IPS-18c (cell line): ENCODE data around the gene FLT4.

ENCODE experiments used
- H3K4me3 ChIP-seq: 2 replicates; pipeline ENCODE4 v1.7.0; 2013; ENCODE audit warnings: low read depth, mild to moderate bottlenecking, low read length, moderate library complexity; ENCODE audit not compliant: insufficient read depth
- H3K9me3 ChIP-seq: one replicate; pipeline ENCODE4 v1.6.1; 2013; ENCODE audit warnings: mild to moderate bottlenecking, low read length, moderate library complexity; ENCODE audit not compliant: control insufficient read depth, insufficient read depth

FLT4 gene

GRCh38 chr5:180621311-180621710 is 28.1 kb downstream of the FLT4 start:
- Histone ChIP-seq H3K4me3 (no peak overlapping the region), H3K9me3 (no peaks in the 10 kb centered on the region)

- Histone ChIP-seq H3K4me3 (no peak overlapping the region), H3K9me3 (no peaks in the 10 kb centered on the region)
Observed at GRCh38 chr5:180620014-180620413, 29.4 kb downstream of the FLT4 start.

GRCh38 chr5:180619563-180619915 is 29.9 kb downstream of the FLT4 start:
- H3K9me3 ChIP-seq, result no peaks in the 10 kb centered on the region
- H3K4me3 ChIP-seq, result peak overlapping the region; percentile 68

- H3K9me3 ChIP-seq, result no peaks in the 10 kb centered on the region
- H3K4me3 ChIP-seq, result peak overlapping the region; percentile 68
Observed at GRCh38 chr5:180618829-180619562, 30.4 kb downstream of the FLT4 start.

GRCh38 chr5:180618487-180618828 is 30.9 kb downstream of the FLT4 start:
- peak overlapping the region; percentile 68 for H3K4me3 ChIP-seq
- no peaks in the 10 kb centered on the region for H3K9me3 ChIP-seq

GRCh38 chr5:180613814-180614188 is 35.6 kb downstream of the FLT4 start:
- H3K4me3 ChIP-seq, result no peak overlapping the region
- H3K9me3 ChIP-seq, result no peaks in the 10 kb centered on the region

- Histone ChIP-seq H3K9me3 (no peaks in the 10 kb centered on the region), H3K4me3 (no peak overlapping the region)
Observed at GRCh38 chr5:180613188-180613813, 36.1 kb downstream of the FLT4 start.

- H3K9me3 ChIP-seq, result no peaks in the 10 kb centered on the region
- no peak overlapping the region for H3K4me3 ChIP-seq
Observed at GRCh38 chr5:180612683-180613082, 36.7 kb downstream of the FLT4 start.

- H3K9me3 ChIP-seq, result no peaks in the 10 kb centered on the region
Observed at GRCh38 chr5:180611140-180611850, 38.1 kb downstream of the FLT4 start.

GRCh38 chr5:180609817-180610550 is 39.4 kb downstream of the FLT4 start:
- Histone ChIP-seq H3K4me3 (no peak overlapping the region), H3K9me3 (no peaks in the 10 kb centered on the region)

More at GRCh38 chr5:180611140-180611850, 38.1 kb downstream of the FLT4 start:
- no peak overlapping the region for H3K4me3 ChIP-seq

- peaks cover 2% of the 10 kb centered on the region for H3K9me3 ChIP-seq
- H3K4me3 ChIP-seq, result no peak overlapping the region
Observed at GRCh38 chr5:180609386-180609785, 40.0 kb downstream of the FLT4 start.

GRCh38 chr5:180608572-180609310 is 40.7 kb downstream of the FLT4 start:
- H3K9me3 ChIP-seq, result peaks cover 4% of the 10 kb centered on the region
- no peak overlapping the region for H3K4me3 ChIP-seq

GRCh38 chr5:180607861-180608571 is 41.4 kb downstream of the FLT4 start:
- H3K4me3 ChIP-seq, result no peak overlapping the region

GRCh38 chr5:180606215-180606785 is 43.1 kb downstream of the FLT4 start:
- no peak overlapping the region for H3K4me3 ChIP-seq
- peaks cover 4% of the 10 kb centered on the region for H3K9me3 ChIP-seq

More at GRCh38 chr5:180607861-180608571, 41.4 kb downstream of the FLT4 start:
- peaks cover 4% of the 10 kb centered on the region for H3K9me3 ChIP-seq

GRCh38 chr5:180605554-180606214 is 43.7 kb downstream of the FLT4 start:
- peaks cover 4% of the 10 kb centered on the region for H3K9me3 ChIP-seq
- no peak overlapping the region for H3K4me3 ChIP-seq

- Histone ChIP-seq H3K4me3 (no peak overlapping the region), H3K9me3 (peaks cover 4% of the 10 kb centered on the region)
Observed at GRCh38 chr5:180604271-180604670, 45.1 kb downstream of the FLT4 start.
